GM18508 (cell line): ENCODE data around the gene TLE3.

Experiments
- ATAC-seq: cut with Tn5 transposase; IDR thresholded peaks from one replicate; pipeline ENCODE4 v1.9.1; 2021; ENCODE audit warnings: moderate number of reproducible peaks; ENCODE audit not compliant: insufficient read depth, unreplicated experiment

Gene TLE3

GRCh38 chr15:70066004-70066403 is 31.7 kb downstream of the TLE3 start:
- no peak for ATAC-seq

- no peak for ATAC-seq
Measured at GRCh38 chr15:70065006-70065722, 32.6 kb downstream of the TLE3 start.

GRCh38 chr15:70064441-70064840 is 33.3 kb downstream of the TLE3 start:
- ATAC-seq = no peak

GRCh38 chr15:70063980-70064379 is 33.7 kb downstream of the TLE3 start:
- no peak for ATAC-seq

- ATAC-seq = no peak
Measured at GRCh38 chr15:70063261-70063925, 34.3 kb downstream of the TLE3 start.

- ATAC-seq = no peak
Measured at GRCh38 chr15:70062321-70062956, 35.3 kb downstream of the TLE3 start.

GRCh38 chr15:70061696-70062270 is 35.9 kb downstream of the TLE3 start:
- ATAC-seq = no peak

- ATAC-seq = no peak
Measured at GRCh38 chr15:70060993-70061305, 36.8 kb downstream of the TLE3 start.

- no peak for ATAC-seq
Measured at GRCh38 chr15:70060214-70060992, 37.3 kb downstream of the TLE3 start.

- ATAC-seq = no peak
Measured at GRCh38 chr15:70059476-70060213, 38.1 kb downstream of the TLE3 start.

- no peak for ATAC-seq
Measured at GRCh38 chr15:70058642-70059360, 38.9 kb downstream of the TLE3 start.

- no peak for ATAC-seq
Measured at GRCh38 chr15:70057931-70058641, 39.6 kb downstream of the TLE3 start.

GRCh38 chr15:70056091-70056680 is 41.5 kb downstream of the TLE3 start:
- no peak for ATAC-seq

- ATAC-seq = no peak
Measured at GRCh38 chr15:70055601-70056051, 42.1 kb downstream of the TLE3 start.

- no peak for ATAC-seq
Measured at GRCh38 chr15:70054884-70055387, 42.8 kb downstream of the TLE3 start.

GRCh38 chr15:70054366-70054765 is 43.4 kb downstream of the TLE3 start:
- no peak for ATAC-seq

- ATAC-seq = no peak
Measured at GRCh38 chr15:70053716-70054229, 43.9 kb downstream of the TLE3 start.
